ENCODE results near the gene RAB8A. TPM values are rescaled to one million over a fixed set of nuclear protein-coding genes. Genes with fewer than 3 reads are reported as not detected.

The RAB8A gene
- total and polyA plus RNA-seq, 9 of the 15 experiments (the other 6 are each of a cell fraction or from before 2014, with no cell fraction given), result 11.2 to 102 (median 53.2) TPM

GRCh38 chr19:16111160-16111908 is at the start of gene RAB8A (continued):
- TF ChIP-seq AFF1 (IDR thresholded peaks at IDR 0.05; ENCODE audit: low read depth in 1 of 2, partially characterized antibody in 2 of 2) (no peak), NCOR1 (IDR thresholded peaks at IDR 0.05) (no peak), MAFF (IDR thresholded peaks at IDR 0.05; ENCODE audit: low read length) (no peak), ZNF445 (CRISPR knock-in tag; IDR thresholded peaks at IDR 0.05; ENCODE audit: low read depth) (no peak), CC2D1A (IDR thresholded peaks at IDR 0.05) (no peak), POLR2H (tag; IDR thresholded peaks at IDR 0.05; ENCODE audit: low read depth) (peak; percentile 82; the same call in 1 of the 2 replicates), ZNF699 (CRISPR knock-in tag; IDR thresholded peaks at IDR 0.05; ENCODE audit: insufficient replicate concordance) (no peak), SMARCC2 (IDR thresholded peaks at IDR 0.05; ENCODE audit: low read depth) (no peak), ETV6 (IDR thresholded peaks at IDR 0.05; ENCODE audit: borderline replicate concordance in 1 of 2, low read depth in 2 of 2, low read length in 1 of 2) (no peak), ETV6 (CRISPR knock-in tag; IDR thresholded peaks at IDR 0.05; ENCODE audit: borderline replicate concordance) (no peak), CREB5 (CRISPR knock-in tag; IDR thresholded peaks at IDR 0.05) (no peak), ZBTB2 (IDR thresholded peaks at IDR 0.05) (peak; percentile 98), WHSC1 (IDR thresholded peaks at IDR 0.05; ENCODE audit: low read length) (no peak), DLX4 (CRISPR knock-in tag; IDR thresholded peaks at IDR 0.05) (no peak), ZNF23 (CRISPR knock-in tag; IDR thresholded peaks at IDR 0.05) (no peak), MYBL2 (IDR thresholded peaks at IDR 0.05; ENCODE audit: low read depth) (no peak), MYBL2 (CRISPR knock-in tag; IDR thresholded peaks at IDR 0.05; ENCODE audit: borderline replicate concordance) (no peak), ZNF778 (CRISPR knock-in tag; IDR thresholded peaks at IDR 0.05) (no peak), TGIF2 (CRISPR knock-in tag; IDR thresholded peaks at IDR 0.05) (no peak), U2AF1 (optimal IDR thresholded peaks at IDR 0.05; ENCODE audit: low read depth, low read length) (no peak), ZNF143 (CRISPR knock-in tag; IDR thresholded peaks at IDR 0.05) (no peak)
